Measurements from ENCODE around the gene B9D1.

The B9D1 gene

DNA sequence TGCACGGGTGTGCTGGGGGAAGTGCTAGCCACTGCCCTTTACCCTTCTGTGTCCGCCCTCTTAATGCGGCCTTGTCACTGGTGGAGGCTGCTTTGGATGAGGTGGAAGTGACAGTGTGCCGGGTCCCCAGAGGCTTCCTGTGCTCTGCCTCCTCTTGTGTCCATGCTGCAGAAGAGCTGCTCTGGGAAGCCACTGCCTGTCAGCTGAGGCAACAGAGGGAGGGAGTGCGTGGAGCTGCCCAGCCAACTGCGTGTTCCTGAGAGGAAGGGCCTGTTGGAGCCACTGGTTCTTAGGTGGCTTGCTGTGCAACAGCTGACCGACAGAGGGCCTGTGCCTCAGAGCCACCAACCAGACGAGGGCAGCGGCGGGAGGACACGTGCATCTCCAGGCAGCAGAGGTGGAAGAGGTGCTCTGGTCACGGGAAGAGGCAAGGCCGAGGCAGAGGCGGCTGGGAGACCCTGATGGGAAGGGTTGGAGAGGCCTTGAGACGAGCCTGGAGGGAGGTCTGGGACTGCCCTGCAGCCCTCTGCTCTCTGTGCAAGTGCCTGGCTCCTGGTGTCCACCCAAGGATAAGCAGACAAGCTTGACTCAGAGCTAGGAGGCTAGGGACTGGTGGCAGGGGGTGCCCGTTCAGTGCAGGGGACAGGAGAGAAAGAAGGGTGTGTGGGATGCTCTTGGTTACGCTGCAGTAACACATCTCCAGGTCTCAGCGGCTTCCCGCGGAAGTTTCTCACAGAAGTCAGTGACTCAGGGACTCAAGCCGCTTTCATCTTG, 25.4 kb downstream of the B9D1 start:
- DNase-seq = no peak

DNA sequence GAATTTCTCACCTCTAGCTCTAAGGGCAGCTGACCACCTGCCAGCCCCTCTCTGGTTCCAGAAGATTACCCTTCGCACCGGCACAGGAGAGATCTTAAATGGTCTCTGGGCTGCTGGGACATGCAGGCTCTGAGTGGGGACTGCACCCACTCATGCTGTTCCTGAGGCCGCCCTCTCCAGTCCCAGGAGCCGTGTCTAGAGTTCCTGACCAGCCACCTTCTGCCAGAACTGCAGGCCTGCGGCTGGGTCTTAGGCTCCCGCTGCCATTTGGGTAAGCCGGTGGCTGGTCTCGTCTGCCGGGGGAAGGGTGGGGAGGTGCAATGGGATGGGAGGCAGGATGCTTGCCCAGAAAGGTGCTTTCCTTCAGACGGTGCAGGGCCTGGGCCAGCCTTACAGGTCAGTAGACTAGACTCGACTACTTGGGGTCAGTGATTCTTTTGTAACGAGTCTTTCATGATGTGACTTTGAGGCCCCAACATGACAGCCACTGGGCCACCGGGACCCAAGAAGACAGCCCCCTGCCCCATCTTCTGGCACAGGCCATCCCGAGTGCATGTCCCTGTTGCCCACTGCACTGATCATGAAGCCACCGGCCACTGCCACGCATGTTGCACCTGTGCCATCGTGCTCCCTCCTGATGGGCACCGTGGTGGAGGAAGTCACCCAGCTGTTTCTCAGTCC, 26.4 kb downstream of the B9D1 start:
- no peak for DNase-seq

DNA sequence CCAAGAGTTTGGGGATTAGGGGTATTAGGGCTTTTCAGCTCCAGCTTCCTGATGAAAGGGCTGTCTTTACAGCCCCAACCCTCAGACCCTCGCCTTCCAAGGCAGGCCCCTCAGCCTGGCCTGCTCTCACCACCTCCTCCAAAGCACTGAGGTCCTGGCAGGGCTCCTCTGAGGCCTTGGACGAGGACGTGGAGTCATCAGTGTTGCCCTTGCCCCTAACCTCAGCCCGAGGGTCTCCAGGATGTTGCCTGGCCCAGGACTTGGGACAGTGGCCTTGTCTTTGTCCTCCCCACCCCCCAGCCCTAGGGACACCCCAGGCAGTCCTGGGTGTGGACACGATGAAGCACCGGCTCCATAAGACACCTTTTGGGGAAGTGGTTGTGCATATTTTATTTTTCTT, 28.2 kb downstream of the B9D1 start:
- no peak for DNase-seq

GRCh38 chr17:19333736-19334290, 28.7 kb downstream of the B9D1 start:
- no peak for DNase-seq

GRCh38 chr17:19333132-19333440, 29.4 kb downstream of the B9D1 start:
- DNase-seq = no peak

DNA sequence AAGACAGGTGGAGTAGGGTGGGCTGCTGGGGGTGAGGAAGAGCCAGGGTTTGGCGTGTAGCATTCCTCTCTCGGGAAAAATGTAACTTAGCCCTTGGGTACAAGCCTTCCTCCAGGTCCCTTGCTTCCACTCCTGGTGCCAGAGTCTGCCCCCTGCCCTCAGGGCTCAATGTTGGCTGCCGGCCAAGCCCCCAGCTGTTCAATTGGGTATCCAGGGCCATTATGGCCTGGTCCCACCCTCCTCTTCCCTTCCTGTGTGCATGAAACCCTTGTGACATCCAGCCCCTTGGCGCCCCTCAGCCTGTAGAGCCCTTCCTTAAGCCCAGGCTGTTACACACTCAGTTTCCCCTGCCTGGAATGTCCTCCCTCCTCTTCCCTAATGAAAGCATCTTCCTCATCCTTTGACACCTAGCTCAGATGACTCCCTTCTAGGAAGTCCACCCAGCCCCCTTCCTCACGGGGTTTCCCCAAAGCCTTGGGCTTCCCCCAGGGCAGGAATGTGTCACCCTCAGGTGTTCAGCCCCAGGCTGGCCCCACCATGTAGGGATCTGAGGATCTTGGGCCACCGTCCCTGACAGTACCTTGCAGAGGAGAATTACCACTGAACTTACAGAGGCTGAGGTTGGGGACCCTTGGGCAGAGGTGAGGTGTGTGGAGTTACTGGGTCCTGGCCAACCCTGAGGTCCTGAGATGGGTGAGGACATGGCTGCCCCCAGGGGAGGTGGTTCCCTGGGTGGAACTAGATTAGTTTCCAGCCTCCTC, 30.0 kb downstream of the B9D1 start:
- no peak for DNase-seq

- no peak for DNase-seq
These were observed 30.8 kb downstream of the B9D1 start for GRCh38 chr17:19331543-19332245.

DNA sequence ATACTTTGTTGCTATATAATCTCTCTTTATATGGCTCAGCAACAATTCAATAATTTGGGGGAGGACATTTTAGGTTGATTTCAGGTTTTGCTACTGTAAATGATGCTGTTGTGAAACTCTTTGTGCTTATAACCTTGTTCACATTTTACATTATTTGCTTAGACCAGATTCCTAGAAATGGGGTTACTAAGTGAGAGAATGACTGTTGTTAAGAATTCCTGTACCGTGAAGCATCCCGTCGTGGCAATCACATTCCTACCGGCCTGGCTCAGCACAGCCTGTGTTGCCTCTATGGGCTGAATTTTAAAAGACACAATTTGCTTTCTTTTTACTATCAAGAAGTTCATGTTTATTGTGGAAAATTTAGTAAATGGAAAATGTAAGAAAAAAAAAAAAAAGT, 31.4 kb downstream of the B9D1 start:
- DNase-seq = no peak

GRCh38 chr17:19330271-19330670, 32.3 kb downstream of the B9D1 start:
- no peak for DNase-seq

- no peak for DNase-seq
These were observed 32.7 kb downstream of the B9D1 start for GRCh38 chr17:19329839-19330238.

DNA sequence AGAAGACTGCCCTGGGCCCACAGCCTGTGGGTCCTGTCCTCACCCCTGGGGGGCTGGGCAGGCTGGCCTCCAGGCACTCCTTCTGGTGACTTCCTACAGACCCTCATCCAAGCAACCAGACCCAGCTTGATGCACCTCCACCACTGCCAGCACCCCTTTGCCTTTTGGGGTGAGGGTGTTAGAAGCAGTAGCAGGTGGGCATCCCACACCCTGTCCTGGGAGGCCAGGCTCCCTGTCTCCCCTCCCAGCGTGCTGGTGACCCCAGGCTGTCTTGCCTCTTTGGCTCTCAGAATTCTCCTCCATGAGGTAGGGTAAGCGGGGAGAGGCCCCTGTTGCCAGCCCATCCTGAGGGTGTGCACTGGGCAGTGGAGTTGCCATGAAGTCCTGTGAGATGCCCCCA, 33.4 kb downstream of the B9D1 start:
- no peak for DNase-seq

- DNase-seq = no peak
These were observed 34.0 kb downstream of the B9D1 start for GRCh38 chr17:19328441-19329061.

GRCh38 chr17:19327031-19327783, 35.3 kb downstream of the B9D1 start:
- DNase-seq = no peak

GRCh38 chr17:19325542-19325941, 37.0 kb downstream of the B9D1 start:
- DNase-seq = no peak

- DNase-seq = no peak
These were observed 39.7 kb downstream of the B9D1 start for GRCh38 chr17:19322861-19323260.

DNA sequence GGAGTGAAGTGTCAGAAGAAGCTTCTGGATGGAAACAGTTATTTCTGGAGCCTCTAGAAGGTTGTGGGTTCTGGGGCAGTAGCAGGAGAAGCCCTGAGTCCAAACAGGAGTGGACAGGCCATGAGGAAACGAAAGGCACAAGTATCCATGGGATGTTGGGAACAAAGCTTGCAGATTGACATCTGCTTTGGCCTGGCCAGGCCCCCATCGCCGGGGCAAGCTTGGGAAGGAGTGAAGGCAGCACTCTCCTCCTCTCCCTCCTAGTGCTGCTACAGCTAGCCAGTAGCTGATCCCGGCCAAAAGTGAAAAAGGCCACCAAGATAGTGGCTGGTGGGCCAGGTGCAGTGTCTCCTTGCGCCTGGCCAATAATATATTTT, 40.4 kb downstream of the B9D1 start:
- no peak for DNase-seq

GRCh38 chr17:19321481-19322128, 40.9 kb downstream of the B9D1 start:
- no peak for DNase-seq

DNA sequence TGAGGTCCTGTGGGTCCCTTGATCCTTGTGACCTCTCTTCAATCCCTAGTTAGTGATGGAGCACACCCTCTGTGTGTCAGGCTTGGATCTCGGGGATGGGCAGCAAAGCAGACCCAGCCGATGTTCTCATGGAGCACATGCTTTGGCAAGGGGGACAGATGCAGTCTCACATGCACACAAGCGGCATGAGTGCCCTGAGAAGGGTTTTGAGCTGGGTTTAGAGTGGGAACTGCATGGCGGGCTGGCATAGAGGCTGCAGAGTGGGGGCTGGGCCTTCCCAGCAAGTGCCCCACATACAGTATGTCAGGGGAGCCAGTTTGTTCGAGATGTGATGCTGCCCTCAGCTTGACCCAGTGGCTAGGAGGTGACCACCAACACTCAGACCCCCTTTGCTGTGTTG, 41.6 kb downstream of the B9D1 start:
- DNase-seq = no peak

DNA sequence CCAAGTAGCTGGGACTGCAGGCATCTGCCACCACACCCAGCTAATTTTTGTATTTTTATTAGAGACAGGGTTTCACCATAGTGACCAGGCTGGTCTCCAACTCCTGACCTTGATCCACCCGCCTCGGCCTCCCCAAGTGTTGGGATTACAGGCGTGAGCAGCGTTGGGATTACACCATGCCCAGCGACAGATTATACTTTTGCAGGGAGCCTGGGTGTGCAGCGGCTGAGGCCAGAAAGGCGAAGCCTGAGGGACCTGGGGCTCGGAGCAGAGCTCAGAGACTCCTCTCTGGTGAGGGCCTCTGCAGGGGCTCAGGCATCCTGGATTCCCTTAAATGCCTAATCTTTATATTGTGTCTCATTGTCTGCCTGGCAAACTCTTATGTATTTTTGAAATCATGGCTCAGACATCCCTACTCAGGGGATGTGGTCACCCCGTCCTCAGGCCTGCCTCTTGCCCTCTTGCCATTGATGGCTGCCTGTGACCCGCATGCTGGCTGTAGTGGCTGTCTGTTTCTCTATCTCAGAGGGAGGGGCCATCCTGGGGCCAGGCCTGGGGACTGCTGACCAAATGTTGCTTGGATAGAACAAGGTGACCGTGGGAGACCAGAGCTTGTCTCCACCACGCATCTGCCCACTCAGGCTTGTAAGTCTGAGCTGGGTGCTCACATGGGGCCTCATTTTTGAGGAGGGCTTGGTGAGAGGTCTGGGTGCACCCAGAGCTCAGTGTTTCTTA, 42.6 kb downstream of the B9D1 start:
- no peak for DNase-seq

DNA sequence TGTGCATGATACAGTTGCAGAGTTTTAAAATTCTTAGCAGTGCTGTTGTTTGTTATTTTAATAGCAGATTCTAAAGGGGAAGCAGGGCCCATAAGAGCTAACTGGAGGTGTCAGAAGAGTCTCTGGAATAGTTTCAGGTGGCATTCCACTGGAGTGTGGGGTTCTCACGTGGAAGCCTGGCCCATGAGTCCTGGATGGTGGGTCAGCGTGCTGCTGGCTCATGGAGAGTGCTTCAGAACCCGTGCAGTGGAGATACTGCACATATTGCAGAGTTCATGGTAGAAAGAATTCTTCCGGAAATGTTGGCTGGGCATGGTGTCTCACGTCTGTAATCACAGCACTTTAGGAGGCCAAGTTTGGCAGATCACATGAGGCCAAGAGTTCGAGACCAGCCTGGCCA, 43.9 kb downstream of the B9D1 start:
- no peak for DNase-seq
